IPS-18c (cell line): ENCODE results near the gene DMXL1.

Experiments
- H3K4me3 ChIP-seq: 2 replicates; pipeline ENCODE4 v1.7.0; 2013; ENCODE audit warnings: low read depth, mild to moderate bottlenecking, low read length, moderate library complexity; ENCODE audit not compliant: insufficient read depth
- H3K9me3 ChIP-seq: one replicate; pipeline ENCODE4 v1.6.1; 2013; ENCODE audit warnings: mild to moderate bottlenecking, low read length, moderate library complexity; ENCODE audit not compliant: control insufficient read depth, insufficient read depth

The DMXL1 gene, protein sequence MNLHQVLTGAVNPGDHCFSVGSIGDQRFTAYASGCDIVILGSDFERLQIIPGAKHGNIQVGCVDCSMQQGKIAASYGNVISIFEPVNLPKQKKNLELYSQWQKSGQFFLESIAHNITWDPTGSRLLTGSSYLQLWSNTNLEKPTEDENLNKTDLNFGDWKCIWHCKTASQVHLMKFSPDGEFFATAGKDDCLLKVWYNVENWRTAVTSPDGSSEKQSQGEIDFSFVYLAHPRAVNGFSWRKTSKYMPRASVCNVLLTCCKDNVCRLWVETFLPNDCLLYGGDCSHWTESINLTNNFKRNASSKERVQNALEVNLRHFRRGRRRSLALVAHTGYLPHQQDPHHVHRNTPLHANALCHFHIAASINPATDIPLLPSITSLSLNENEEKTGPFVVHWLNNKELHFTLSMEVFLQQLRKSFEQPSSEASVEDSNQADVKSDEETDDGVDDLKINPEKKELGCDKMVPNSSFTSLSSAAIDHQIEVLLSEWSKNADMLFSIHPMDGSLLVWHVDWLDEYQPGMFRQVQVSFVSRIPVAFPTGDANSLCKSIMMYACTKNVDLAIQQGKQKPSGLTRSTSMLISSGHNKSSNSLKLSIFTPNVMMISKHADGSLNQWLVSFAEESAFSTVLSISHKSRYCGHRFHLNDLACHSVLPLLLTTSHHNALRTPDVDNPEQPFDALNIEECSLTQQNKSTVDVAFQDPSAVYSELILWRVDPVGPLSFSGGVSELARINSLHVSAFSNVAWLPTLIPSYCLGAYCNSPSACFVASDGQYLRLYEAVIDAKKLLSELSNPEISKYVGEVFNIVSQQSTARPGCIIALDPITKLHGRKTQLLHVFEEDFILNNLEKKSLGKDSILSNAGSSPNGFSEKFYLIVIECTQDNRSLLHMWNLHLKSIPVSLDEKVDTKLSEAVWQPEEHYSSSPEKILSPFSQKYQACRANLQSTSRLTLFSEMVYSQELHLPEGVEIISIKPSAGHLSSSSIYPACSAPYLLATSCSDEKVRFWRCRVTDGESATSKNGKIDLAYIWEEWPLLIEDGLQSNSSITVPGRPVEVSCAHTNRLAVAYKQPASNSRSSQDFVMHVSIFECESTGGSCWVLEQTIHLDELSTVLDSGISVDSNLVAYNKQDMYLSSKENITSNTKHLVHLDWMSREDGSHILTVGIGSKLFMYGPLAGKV (N-terminal part only)

DNA sequence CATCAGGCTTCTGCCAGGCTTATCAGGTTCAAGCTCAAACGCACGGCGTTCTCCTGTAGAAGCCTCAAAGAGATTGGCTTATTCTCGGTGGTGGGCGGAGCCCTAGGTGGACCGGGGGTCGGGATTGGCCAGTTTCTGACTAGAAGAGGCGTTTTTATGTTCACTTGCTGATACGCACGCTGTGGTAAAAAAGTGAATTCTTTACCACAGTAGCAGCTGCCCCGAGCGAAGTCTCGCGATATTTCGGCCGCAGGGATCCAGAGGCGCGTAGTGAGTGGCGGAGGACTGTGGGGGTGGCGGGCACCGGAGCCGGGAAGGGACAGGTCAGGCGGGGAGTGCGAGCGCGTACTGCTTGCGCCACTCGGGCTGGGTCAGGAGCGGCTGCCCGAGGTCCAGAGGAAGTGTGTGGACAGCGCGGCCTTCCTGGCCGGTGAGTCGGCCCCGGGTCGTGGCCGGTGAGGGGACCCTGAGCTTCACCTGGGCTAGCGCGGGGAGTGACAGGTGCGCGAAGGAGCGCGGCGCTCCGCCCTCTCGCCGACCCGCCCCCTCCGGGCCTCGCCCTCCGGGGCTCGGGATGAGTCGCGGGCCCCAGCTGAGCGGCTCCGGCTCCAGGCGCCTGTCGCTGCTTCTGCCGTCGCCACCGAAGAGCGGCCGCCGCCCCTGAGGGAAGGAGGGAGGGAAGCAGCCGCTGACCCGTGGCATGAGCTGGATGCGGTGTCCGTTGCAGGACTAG, at the start of gene DMXL1:
TSS of gene DMXL1 (plus strand) at position 260 of the 733 bp plus-strand sequence. CDS start 483 bp downstream, outside the sequence.
- H3K4me3 ChIP-seq: peak within 1 kb of the TSS; percentile 95
- peaks cover 2% of the 10 kb centered on the region for H3K9me3 ChIP-seq

DNA sequence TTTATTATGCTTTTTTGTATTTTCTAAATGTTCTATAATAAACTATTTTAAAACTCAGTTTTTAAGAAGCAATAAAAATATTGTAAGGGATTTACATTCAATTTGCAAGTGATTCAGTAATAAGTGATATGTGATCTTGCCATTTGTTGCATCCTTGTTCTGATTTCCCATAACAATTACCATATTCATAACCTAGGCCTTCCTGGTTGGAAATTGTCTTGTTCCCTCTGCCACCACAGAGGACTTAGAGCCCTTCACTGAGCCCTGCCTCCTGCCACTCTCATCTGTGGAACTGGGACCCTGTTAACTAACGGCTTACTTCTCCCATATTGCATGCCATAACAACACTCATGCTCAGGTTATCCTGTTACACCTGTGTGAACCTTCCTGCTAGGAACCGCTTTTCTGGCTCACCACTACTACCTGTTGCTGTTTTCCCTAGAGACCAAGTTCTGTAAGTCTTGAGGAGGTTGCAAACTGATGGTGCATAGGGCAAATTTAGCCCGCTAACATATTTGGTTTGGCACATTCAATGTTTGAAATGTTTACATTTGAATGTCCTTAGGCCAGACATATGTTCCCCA, 49.6 kb upstream of the DMXL1 start:
- no peaks in the 10 kb centered on the region for H3K9me3 ChIP-seq
- no peak overlapping the region for H3K4me3 ChIP-seq

DNA sequence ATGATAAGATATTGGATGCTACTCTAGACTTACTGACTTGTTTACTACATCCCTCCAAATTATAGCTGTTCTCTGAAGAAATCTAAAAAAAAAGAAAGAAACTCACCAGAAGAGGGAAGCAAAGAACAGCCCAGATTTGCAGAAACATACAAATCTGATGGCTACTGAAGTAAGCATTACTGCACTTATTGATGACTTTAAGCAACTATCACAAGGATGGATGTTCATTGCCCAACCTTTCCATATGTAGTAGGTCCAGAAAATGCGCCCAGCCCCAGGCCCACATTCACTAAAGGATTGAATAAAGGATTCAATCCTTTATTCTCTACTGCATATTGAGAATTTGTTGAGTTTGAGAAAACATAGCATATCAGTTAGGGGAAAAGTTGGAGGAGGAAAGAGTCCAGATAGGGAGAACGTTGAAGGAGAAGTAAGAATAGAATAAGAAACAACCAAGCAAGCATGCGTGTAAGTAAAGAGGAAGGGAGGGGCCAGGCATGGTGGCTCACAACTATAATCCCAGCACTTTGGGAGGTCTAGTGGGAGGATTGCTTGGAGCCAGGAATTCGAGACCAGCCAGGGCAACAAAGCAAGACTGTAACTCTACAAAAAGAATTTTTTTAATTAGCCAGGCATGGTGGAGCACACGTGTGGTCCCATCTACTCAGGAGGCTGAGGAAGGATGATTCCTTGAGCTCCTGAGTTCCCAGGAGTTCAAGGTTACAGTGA, 48.7 kb upstream of the DMXL1 start:
- Histone ChIP-seq H3K4me3 (no peak overlapping the region), H3K9me3 (no peaks in the 10 kb centered on the region)

DNA sequence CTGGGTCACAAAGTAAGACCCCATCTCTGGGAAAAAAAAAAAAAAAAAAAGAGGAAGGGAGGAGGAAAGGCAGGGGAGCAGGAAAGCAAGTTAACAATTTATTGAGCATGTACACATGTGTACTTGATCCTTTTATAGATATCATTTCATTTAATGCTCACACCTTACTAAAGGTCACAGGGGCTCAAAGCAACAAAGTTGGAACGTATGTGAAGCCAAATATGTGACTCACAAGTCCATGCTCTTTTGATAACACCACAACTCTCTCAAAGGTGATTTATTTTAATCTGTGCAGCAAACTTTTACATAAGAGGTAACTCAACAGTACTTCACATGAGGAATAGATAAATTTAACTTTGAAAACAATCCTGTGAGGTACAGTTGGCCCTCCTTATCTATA, 48.1 kb upstream of the DMXL1 start:
- no peak overlapping the region for H3K4me3 ChIP-seq

DNA sequence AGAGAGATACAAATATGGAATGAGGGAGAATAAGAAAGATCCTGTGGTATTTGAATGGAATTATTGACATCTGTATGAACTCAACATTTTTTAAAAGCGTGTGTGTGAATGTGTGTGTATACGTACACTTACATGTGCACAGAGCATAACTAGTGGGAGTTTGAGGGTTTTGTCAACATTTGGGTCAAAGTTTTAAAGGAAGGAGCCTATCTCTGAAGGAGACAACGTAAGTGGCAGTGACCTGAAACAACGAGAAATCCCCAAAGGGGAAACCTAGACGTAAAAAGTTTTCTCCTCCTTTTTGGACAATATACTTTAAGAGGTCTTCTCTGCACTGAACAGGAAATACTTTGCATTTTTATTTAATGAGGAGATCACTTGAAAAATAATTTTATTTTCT, 42.3 kb upstream of the DMXL1 start:
- Histone ChIP-seq H3K9me3 (no peaks in the 10 kb centered on the region), H3K4me3 (no peak overlapping the region)

More for the DNA sequence above, 48.1 kb upstream of the DMXL1 start:
- no peaks in the 10 kb centered on the region for H3K9me3 ChIP-seq

DNA sequence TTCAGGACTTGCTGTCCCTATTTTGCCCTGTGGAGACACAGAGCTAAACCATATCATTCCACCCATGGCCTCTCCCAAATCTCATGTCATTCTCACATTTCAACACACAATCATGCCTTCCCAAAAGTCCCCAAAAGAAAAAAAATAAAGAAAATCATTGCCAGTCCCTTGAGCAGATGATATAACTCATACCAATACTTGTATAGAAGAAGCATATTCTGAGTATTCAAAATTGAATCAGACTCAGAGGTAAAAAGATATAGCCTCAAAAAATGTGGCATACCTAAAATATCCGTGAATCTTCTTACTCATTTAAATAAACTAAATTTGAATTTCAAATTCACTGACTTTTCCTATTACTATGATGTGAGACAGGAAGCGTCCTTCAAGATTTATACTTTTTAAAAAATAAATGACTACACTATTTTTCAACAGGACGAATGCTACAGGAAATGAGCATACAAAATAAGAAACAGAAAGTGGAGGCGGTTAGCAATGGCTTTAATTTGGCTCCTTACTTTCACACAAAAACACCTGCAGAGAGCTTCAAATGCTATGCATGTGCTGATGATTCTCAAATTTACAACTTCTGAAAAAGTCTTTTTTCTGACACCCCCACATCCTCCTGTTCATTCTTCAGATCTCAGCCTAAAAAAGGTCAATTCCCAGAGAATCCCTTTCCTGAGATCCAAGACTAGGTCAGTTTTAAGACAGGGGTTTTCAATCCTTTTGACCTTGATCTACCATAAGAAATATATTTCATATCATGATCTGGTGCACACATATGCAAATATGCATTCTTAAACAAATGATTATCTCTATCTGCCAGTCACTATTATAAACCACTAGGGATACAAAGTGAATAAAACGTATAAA, 39.6 kb upstream of the DMXL1 start:
- no peak overlapping the region for H3K4me3 ChIP-seq
- H3K9me3 ChIP-seq: no peaks in the 10 kb centered on the region

DNA sequence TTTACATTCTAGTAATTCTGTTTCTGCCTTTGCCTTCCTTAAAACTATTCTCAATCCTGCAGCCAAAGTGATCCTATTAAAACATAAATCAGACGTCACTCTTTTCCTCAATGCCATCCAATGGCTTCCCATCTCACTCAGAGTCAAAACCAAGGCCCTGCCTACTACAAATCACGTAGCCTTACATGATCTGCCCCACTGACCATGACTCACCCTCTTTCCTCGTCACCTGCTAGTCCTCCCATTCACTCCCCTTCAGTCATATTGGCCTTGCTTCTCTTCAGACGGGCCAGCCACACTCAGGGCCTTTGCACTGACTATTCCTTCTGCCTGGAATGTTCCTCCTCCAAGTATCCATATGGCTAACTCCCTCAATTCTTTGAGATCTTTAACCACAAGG, 39.0 kb upstream of the DMXL1 start:
- Histone ChIP-seq H3K4me3 (no peak overlapping the region), H3K9me3 (no peaks in the 10 kb centered on the region)

DNA sequence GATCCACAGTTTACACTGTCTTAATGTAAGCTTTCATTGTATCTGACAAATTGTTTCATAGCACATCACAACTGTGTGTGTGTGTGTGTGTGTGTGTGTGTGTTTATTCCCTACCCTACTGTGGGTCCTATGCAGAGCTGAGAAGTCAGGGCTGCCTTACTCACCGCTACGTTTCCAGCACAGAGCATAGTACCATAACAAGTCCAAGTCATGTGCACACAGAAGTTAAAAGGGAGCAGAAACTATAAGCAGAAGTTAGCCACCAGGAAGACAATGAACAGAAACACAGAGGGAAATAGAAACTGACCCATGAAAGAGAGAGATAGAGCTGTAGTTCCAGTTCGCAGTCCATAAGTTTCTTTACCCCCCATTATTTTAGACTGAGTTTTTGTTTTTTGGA, 38.2 kb upstream of the DMXL1 start:
- H3K9me3 ChIP-seq: no peaks in the 10 kb centered on the region
- H3K4me3 ChIP-seq: no peak overlapping the region

DNA sequence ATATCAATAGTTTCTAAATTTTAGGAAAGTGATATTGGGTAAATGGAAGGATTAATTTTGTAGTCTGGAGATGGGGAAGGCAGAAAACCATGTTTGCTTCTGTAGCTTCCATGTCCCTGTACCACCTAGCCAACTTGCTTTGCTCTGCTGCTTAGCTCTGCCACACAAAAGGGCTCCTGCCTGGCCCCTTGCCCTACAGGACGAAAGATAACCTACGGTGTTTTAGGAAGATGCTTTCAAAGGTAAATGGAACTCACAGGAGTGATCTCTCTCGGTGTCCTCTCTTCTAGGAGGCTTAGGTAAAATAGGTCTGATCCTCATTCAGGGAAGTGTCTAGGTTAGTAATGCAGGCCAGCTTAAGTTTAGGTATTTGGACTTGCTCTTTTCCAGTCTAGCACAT, 37.8 kb upstream of the DMXL1 start:
- Histone ChIP-seq H3K9me3 (no peaks in the 10 kb centered on the region), H3K4me3 (no peak overlapping the region)

DNA sequence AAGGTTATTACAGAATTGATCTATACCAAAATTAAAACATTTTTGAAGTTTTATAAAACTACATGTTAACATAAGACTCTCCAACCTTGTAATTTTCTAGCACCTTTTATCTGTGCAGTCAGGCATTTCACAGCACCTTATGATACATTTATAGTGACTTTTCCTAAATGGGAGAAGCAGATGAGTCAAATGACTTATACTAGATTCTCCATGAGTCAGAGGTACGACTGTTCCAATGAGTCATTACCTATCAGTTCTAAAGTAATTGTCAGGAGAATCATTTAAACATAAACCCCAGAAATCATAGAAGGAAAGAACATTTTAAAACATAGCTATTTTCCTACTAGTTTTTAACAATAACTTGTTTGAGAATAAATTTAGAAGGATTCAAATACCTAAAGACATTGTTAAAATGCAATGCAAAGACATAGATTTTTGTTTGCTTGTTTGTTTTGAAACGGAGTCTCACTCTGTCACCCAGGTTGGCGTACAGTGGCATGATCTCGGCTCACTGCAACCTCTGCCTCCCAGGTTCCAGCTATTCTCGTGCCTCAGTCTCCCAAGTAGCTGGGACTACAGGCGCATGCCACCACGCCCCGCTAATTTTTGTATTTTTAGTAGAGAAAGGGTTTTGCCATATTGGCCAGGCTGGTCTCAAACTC, 34.7 kb upstream of the DMXL1 start:
- H3K9me3 ChIP-seq: no peaks in the 10 kb centered on the region
- no peak overlapping the region for H3K4me3 ChIP-seq

DNA sequence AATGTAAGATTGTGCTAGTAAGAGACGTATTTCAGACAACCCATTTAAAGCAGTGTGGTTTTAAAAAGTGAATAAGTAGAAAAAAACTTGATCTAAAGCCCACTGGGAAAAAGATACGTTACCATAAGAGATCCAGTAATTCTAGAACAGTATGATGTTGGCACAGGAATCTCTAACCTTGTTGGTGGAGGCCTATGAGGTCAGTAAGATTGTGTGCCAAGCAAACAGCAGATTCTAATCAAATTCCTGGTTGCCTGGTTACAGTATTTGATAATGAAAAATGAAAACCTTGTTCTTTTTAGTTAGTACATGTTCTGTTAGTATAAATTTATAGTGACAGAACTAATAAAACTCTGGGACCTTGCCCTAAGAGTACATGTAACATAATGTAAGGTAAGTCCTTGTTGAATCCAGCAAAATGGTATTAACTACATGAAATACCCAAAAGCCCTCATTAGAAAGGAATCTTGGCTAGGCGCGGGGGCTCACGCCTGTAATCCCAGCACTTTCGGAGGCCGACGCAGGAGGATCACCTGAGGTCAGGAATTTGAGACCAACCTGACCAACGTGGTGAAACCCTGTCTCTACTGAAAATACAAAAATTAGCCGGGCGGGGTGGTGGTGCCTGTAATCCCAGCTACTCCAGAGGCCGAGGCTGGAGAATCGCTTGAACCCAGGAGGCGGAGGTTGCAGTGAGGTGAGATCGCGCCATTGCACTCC, 33.2 kb upstream of the DMXL1 start:
- no peaks in the 10 kb centered on the region for H3K9me3 ChIP-seq
- H3K4me3 ChIP-seq: no peak overlapping the region

DNA sequence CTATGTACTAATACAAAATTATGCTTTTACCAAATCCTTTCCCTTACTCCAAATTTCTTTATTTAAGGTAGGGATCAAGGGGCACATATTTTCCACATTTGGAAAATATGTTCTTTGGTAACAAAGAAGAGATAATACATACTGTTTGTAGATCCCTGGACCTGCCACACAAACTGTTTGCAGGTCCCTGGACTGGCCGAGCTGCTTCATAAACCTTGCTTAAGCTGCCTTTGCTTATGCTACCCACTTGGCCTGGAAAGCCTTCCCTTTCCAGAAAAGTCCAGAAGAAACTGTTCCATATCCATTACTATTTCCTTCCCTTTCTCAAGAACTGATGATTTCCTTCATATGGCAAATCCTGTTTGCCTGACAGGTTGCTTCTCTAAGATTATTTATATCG, 22.6 kb upstream of the DMXL1 start:
- Histone ChIP-seq H3K4me3 (no peak overlapping the region), H3K9me3 (peaks cover 3% of the 10 kb centered on the region)

DNA sequence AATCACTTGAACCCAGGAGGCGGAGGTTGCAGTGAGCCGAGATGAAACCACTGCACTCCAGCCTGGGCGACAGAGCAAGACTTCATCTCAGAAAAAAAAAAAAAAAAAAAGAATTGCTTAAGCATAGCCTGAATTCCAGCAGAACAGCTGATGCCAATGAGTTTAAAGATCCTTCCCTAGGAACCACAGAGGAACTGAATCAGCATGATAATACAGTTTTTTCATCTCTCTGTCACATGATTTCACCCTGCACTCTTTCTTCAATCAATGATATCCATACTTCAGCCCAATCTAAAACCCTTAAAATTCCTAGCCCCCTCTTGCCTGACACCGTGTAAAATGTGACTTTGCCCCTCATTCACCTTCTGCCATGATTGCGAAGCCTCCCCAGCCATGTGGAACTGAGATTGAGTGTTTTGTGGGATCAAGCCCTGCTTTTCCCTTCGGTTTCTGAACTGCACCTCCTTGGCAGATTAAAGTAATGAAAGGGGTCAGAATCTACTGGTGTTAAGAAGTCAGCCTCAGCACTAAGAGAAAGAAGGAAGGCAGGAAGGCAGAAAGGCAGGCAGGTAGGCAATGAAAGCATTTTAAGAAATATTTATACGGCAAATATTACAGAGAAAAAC, 20.9 kb upstream of the DMXL1 start:
- Histone ChIP-seq H3K9me3 (peaks cover 3% of the 10 kb centered on the region), H3K4me3 (no peak overlapping the region)

DNA sequence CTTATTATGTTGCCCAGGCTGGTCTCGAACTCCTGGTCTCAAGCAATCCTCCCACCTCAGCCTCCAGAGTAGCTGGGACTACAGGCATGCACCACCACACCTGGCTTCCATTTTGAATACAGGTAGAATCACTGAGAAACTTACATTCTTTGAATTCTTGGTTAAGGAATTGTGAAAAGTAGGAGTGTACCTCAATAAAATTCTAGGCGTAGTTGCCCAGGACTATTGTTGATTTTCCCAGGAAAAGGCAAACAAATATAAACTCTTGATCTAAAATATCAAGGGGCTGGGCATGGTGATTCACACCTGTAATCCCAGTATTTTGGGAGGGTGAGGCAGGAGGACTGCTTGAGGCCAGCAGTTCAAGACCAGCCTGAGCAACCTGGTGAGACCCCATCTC, 16.8 kb upstream of the DMXL1 start:
- H3K4me3 ChIP-seq: no peak overlapping the region
- peaks cover 1% of the 10 kb centered on the region for H3K9me3 ChIP-seq
